ENCODE results near the gene KIFAP3. TPM values are rescaled to one million over a fixed set of nuclear protein-coding genes. Genes with fewer than 3 reads are reported as not detected.

KIFAP3 gene
- total RNA-seq, 1 experiment from 2014 or later: 29.2 TPM

DNA sequence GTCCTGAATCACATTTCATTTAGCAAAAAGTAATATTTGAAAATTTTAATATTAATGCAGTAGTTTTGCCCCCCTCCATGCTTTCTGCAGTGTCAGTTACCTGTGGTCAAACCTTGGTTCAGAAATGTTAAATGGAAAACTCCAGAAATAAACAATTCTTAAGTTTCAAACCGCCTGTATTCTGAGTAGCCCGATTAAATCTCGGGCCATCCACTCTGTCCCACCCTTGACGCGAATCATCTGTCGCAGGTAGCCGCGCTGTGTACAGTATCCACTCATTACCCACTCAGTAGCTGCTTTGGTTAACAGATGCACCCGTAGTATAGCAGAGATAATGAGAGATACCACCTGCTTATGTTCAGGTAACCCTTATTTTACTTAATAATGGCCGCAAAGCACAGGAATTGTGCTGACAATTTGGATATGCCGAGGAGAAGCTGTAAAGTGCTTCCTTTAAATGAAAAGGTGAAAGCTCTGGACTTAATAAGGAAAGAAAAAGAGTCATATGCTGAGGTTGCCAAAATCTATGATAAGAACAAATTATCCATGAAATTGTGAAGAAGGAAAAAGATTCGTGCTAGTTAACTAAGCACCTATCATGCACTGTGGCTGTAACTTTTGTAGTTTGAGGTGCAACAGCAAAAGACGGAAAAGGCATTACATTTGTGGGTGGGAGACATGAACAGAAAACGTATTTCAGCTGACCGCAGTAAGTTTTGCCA lies 179.9 kb downstream of the KIFAP3 start:
- TSS peak; percentile 99 for BruUV-seq (replicated peaks)
- Mint-ChIP-seq H3K36me3 (ENCODE audit: insufficient read depth, unreplicated experiment) (no peaks in the 10 kb centered on the region), H3K27me3 (ENCODE audit: insufficient read depth, unreplicated experiment) (no peaks in the 10 kb centered on the region), H3K4me1 (ENCODE audit: insufficient read depth, unreplicated experiment) (peaks cover 24% of the 10 kb centered on the region), H3K4me3 (ENCODE audit: unreplicated experiment) (peak overlapping the region; percentile 83), H3K9me3 (ENCODE audit: unreplicated experiment) (no peaks in the 10 kb centered on the region), H3K27ac (ENCODE audit: low read depth, unreplicated experiment) (peak overlapping the region; percentile 100)
- TF ChIP-seq, protein P1, sequence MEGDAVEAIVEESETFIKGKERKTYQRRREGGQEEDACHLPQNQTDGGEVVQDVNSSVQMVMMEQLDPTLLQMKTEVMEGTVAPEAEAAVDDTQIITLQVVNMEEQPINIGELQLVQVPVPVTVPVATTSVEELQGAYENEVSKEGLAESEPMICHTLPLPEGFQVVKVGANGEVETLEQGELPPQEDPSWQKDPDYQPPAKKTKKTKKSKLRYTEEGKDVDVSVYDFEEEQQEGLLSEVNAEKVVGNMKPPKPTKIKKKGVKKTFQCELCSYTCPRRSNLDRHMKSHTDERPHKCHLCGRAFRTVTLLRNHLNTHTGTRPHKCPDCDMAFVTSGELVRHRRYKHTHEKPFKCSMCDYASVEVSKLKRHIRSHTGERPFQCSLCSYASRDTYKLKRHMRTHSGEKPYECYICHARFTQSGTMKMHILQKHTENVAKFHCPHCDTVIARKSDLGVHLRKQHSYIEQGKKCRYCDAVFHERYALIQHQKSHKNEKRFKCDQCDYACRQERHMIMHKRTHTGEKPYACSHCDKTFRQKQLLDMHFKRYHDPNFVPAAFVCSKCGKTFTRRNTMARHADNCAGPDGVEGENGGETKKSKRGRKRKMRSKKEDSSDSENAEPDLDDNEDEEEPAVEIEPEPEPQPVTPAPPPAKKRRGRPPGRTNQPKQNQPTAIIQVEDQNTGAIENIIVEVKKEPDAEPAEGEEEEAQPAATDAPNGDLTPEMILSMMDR (IDR thresholded peaks at IDR 0.05; ENCODE audit: unreplicated experiment): no peak
- ChIA-PET POLR2A (interaction anchor here (0.6 to 3.3 kb wide), 28 partner anchors 8 to 1848 kb away, joined by 3 to 65 read pairs (median 4); partner anchors contain the start of genes GORAB, KIFAP3, METTL18 and SLC19A2), CTCF (interaction anchor here (0.5 to 1.2 kb wide), 6 partner anchors 9 to 190 kb away, joined by 3 to 4 read pairs (median 4); no protein-coding TSS in a partner anchor)
- intact Hi-C loops (cut with micrococcal nuclease): loop anchor here (1.0 kb wide), 1 partner anchor 180 kb away; the partner anchor contains the start of gene KIFAP3
- DNase-seq (ENCODE audit: unreplicated experiment): no peak

DNA sequence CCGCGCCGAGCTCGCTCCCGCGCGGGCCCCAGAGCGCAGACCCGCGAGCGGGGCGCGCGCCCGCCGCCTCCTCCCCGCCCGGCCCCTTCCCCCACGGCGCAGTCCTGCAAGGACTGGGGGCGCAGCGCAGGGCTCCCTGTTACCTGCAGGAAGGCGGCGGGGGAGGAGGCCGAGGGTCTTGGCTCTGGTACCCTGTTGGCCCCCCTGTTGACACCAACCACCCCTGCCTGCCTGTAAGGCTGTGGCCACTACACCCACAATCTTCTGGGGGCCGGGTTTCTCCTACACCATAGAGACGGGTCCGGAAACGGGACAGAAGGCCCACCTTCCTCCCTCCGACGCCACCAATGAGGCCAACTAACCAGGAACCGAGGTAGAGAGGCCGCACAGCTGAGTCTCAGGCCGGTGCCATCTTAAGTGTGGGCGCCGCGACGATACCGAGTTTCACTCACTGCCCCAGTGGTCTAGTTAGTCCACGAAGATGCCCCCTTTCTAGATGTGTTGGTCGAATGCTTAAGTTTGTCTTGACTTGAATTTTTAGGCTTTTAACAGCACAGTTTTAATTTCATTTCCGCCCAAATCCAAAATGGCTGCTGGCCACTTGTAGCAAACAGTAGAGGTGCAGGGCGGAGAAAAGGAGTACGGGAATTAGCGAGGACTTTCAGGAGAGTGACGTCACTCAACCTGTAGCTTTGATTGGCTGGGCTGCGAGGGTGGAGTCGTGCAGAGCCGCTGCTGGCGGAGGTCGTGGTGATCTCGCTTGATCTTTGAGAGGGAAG lies 180.7 kb downstream of the KIFAP3 start, which contains the start of gene SCYL3:
SCYL3 (minus strand) TSS at position 252 of the 779 bp plus-strand sequence. CDS start 5,056 bp downstream, outside the sequence.
- Mint-ChIP-seq H3K4me3 (ENCODE audit: unreplicated experiment) (peak within 1 kb of the TSS; percentile 83), H3K4me1 (ENCODE audit: insufficient read depth, unreplicated experiment) (peaks cover 31% of the 10 kb centered on the region), H3K36me3 (ENCODE audit: insufficient read depth, unreplicated experiment) (no peaks in the 10 kb centered on the region), H3K27ac (ENCODE audit: low read depth, unreplicated experiment) (peak within 1 kb of the TSS; percentile 100), H3K9me3 (ENCODE audit: unreplicated experiment) (no peaks in the 10 kb centered on the region), H3K27me3 (ENCODE audit: insufficient read depth, unreplicated experiment) (no peaks in the 10 kb centered on the region)
- POLR2A ChIA-PET: interaction anchor here (0.6 to 3.3 kb wide), 33 partner anchors 9 to 1868 kb away, joined by 3 to 65 read pairs (median 4); partner anchors contain the start of genes GORAB, KIFAP3, METTL18 and PRRC2C
- intact Hi-C loops (cut with micrococcal nuclease): loop anchor here (1.0 to 2.0 kb wide), 2 partner anchors 99 to 180 kb away; partner anchors contain the start of genes KIFAP3 and METTL18
- TF ChIP-seq, protein P1 (IDR thresholded peaks at IDR 0.05; ENCODE audit: unreplicated experiment): no peak
- peak; percentile 99 for DNase-seq (ENCODE audit: unreplicated experiment)
- CTCF ChIA-PET: interaction anchor here (0.5 to 1.6 kb wide), 10 partner anchors 9 to 1200 kb away, joined by 3 to 5 read pairs (median 3); no protein-coding TSS in a partner anchor
- no TSS peak for BruUV-seq (replicated peaks)

DNA sequence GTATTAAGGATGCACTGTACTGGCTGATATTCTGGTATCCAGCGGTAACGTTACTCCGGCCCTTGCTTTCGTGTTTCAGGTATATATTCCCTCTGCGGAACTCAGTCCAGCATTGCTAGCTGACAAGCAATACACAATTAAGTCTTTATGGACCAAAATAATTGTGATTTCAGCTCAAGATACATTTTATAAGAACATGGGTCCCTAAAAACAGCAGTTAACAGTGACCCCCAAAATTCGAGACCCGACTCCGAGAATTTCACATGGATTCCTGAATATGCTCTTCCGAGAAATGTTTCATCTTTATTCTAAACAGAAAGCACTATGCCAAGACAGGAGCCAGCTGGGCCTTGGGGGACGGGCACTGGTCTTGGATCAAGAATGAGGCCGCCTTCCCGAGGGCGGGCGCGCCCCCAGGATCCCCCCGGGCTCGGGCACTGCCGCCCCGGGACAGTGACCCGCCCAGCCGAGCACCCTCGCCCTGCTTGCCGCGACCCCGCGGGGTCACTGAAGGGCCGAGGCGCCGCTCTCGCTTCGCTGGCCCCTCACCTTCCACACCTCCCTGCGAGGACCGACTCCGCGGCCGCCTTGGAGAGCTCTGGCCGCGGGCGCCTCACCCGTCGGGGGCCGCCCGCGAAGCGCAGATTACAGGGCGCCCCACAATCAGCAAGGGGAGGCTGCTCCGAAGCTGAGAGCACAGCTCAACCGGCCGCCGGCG lies 181.4 kb downstream of the KIFAP3 start:
- peak overlapping the region; percentile 100 for H3K27ac Mint-ChIP-seq (ENCODE audit: low read depth, unreplicated experiment)
- CTCF ChIA-PET: interaction anchor here (0.6 to 1.6 kb wide), 8 partner anchors 10 to 1294 kb away, joined by 3 to 5 read pairs (median 3); partner anchors contain the start of gene METTL18
- H3K4me3 Mint-ChIP-seq (ENCODE audit: unreplicated experiment): peak overlapping the region; percentile 83
- intact Hi-C loops (cut with micrococcal nuclease): loop anchor here (2.0 kb wide), 1 partner anchor 98 kb away; the partner anchor contains the start of gene METTL18
- H3K27me3 Mint-ChIP-seq (ENCODE audit: insufficient read depth, unreplicated experiment): no peaks in the 10 kb centered on the region
- no peaks in the 10 kb centered on the region for H3K9me3 Mint-ChIP-seq (ENCODE audit: unreplicated experiment)
- BruUV-seq (replicated peaks): no TSS peak
- POLR2A ChIA-PET: interaction anchor here (0.5 to 3.3 kb wide), 26 partner anchors 9 to 1868 kb away, joined by 3 to 65 read pairs (median 4); partner anchors contain the start of genes F5, KIFAP3, METTL18 and PRRC2C
- TF ChIP-seq, protein P1 (IDR thresholded peaks at IDR 0.05; ENCODE audit: unreplicated experiment): no peak
- H3K4me1 Mint-ChIP-seq (ENCODE audit: insufficient read depth, unreplicated experiment): peaks cover 35% of the 10 kb centered on the region
- peaks cover 3% of the 10 kb centered on the region for H3K36me3 Mint-ChIP-seq (ENCODE audit: insufficient read depth, unreplicated experiment)
- peak; percentile 43 for DNase-seq (ENCODE audit: unreplicated experiment)

Measured in MCF 10A (cell line).